HG03103 (cell line): ENCODE data around the gene ZFX.

Experiments
- ATAC-seq: cut with Tn5 transposase; IDR thresholded peaks from one replicate; pipeline ENCODE4 v1.9.1; 2021; ENCODE audit warnings: low read depth; ENCODE audit not compliant: unreplicated experiment

ZFX gene

GRCh38 chrX:24198101-24198500 lies 48.6 kb downstream of the ZFX start:
- no peak for ATAC-seq

- ATAC-seq: no peak
These were observed 50.6 kb downstream of the ZFX start for GRCh38 chrX:24200133-24200532.

- no peak for ATAC-seq
These were observed 51.7 kb downstream of the ZFX start for GRCh38 chrX:24201216-24201615.

GRCh38 chrX:24202465-24203031 lies 53.0 kb downstream of the ZFX start:
- ATAC-seq: no peak

GRCh38 chrX:24203072-24203808 lies 53.7 kb downstream of the ZFX start:
- ATAC-seq: no peak

- ATAC-seq: no peak
These were observed 54.8 kb downstream of the ZFX start for GRCh38 chrX:24204331-24204730.

GRCh38 chrX:24204958-24205357 lies 55.4 kb downstream of the ZFX start:
- ATAC-seq: no peak

- ATAC-seq: no peak
These were observed 58.3 kb downstream of the ZFX start for GRCh38 chrX:24207826-24208225.

- ATAC-seq: no peak
These were observed 59.1 kb downstream of the ZFX start for GRCh38 chrX:24208496-24209240.

GRCh38 chrX:24210190-24210589 lies 60.7 kb downstream of the ZFX start:
- no peak for ATAC-seq

- ATAC-seq: no peak
These were observed 65.0 kb downstream of the ZFX start for GRCh38 chrX:24214568-24214967.

GRCh38 chrX:24215272-24215671 lies 65.7 kb downstream of the ZFX start:
- ATAC-seq: no peak

GRCh38 chrX:24216037-24216436 lies 66.5 kb downstream of the ZFX start:
- ATAC-seq: no peak

GRCh38 chrX:24216827-24217226 lies 67.3 kb downstream of the ZFX start:
- no peak for ATAC-seq

- no peak for ATAC-seq
These were observed 69.8 kb downstream of the ZFX start for GRCh38 chrX:24219320-24219719.

GRCh38 chrX:24221872-24222271 lies 72.3 kb downstream of the ZFX start:
- no peak for ATAC-seq

GRCh38 chrX:24225265-24225664 lies 75.7 kb downstream of the ZFX start:
- ATAC-seq: no peak

- ATAC-seq: no peak
These were observed 76.6 kb downstream of the ZFX start for GRCh38 chrX:24226176-24226575.

GRCh38 chrX:24228596-24228995 lies 79.1 kb downstream of the ZFX start:
- no peak for ATAC-seq

- no peak for ATAC-seq
These were observed 79.9 kb downstream of the ZFX start for GRCh38 chrX:24229400-24229879.

- no peak for ATAC-seq
These were observed 80.4 kb downstream of the ZFX start for GRCh38 chrX:24229976-24230375.

- ATAC-seq: no peak
These were observed 81.6 kb downstream of the ZFX start for GRCh38 chrX:24231131-24231540.
